RKO (cell line): ENCODE data around the gene TRIM4.

Experiments
- DNase-seq: peaks from one replicate; pipeline ENCODE4 v3.0.0-alpha.2; 2016; ENCODE audit warnings: low spot score

Gene TRIM4

GRCh38 chr7:99842926-99843325 is 76.4 kb downstream of the TRIM4 start:
- DNase-seq = no peak
